GM19455 (cell line): ENCODE measurements around the gene HDHD2.

Source experiments
- ATAC-seq: cut with Tn5 transposase; IDR thresholded peaks from one replicate; pipeline ENCODE4 v1.9.1; 2021; ENCODE audit not compliant: unreplicated experiment

Gene HDHD2

DNA sequence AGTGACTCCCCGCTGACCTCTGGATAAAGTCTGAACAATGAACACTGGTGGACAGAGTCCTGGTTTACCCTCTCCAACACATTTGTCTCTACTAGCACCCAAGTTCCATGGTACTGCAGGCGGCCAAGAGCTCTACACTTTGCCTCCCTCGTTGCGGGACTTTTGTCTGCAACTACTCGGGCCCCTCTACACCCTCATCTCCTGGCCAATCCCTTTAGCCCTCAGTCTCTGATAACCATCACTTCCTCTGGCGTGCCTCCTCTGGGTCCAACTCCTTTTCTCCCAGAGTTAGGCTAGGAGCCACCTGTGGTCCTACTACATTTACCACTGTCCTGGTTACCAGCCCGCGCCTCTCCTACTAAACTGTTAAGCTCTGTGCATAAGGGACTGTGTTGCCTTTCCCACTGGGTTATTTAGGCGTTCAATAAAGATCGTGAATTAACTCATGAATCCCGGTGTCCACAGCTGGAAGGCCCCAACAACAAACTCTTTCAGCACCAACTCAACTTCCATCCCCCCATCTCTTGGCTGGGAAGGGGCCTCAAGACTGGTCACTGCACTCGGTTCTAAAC lies 757 bp downstream of the HDHD2 start:
- no peak for ATAC-seq

- ATAC-seq = no peak
Measured at GRCh38 chr18:47146206-47146605, 4.1 kb downstream of the HDHD2 start.

- no peak for ATAC-seq
Measured at GRCh38 chr18:47143899-47144485, 6.3 kb downstream of the HDHD2 start.

- no peak for ATAC-seq
Measured at GRCh38 chr18:47143153-47143552, 7.1 kb downstream of the HDHD2 start.

DNA sequence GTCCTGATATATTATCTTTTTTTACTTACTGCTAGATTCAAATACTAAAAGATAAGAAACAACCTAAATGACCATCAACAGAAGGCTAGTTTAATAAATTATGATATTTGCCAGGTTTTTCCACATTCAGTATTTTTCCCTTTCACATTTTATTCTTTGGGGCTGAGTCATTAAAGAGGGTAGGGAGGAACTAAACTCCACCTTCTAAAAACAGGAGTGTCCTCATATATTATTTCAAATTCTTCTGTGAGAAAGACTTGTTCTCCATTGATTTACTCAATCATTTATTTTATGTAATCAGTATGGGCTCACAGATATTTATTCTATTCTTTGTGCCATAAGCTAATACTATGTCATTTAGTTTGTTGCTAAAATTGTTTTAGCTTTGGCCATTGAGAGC lies 9.0 kb downstream of the HDHD2 start:
- ATAC-seq = no peak

- ATAC-seq = no peak
Measured at GRCh38 chr18:47121146-47121545, 29.2 kb downstream of the HDHD2 start.

DNA sequence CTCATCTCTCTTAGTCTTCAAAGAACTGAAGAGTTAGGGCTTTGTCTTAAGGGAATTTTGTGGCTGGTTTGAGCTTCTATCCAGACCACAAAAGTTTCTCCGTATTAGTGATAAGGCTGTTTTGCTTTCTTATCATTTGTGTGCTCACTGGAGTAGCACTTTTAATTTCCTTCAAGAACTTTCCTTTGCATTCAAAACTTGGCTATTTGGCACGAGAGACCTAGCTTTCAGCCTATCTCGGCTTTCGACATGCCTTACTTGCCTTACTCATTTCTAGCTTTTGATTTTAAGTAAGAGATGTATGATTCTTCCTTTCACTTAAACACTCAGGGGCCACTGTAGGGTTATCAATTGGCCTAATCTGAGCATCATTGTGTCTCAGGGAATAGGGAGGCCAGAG lies 29.9 kb downstream of the HDHD2 start:
- peak; percentile 79 for ATAC-seq

DNA sequence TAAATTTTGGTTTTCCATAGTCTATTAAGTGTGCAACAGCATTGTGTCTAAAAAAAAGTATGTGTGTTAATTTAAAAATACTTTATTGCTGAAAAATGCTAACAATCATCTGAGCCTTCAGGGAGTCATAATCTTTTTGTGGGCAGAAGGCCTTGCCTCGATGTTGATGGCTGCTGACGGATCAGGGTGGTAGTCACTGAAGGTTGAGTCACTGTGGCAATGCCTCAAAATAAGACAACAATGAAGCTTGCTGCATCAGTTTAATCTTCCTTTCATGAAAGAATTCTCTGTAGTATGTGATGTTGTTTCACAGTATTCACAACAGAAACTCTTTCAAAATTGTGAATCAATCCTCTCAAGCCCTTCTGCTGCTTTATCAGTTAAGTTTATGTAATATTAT lies 31.3 kb downstream of the HDHD2 start:
- ATAC-seq = no peak

GRCh38 chr18:47115205-47115604 lies 35.1 kb downstream of the HDHD2 start:
- no peak for ATAC-seq

DNA sequence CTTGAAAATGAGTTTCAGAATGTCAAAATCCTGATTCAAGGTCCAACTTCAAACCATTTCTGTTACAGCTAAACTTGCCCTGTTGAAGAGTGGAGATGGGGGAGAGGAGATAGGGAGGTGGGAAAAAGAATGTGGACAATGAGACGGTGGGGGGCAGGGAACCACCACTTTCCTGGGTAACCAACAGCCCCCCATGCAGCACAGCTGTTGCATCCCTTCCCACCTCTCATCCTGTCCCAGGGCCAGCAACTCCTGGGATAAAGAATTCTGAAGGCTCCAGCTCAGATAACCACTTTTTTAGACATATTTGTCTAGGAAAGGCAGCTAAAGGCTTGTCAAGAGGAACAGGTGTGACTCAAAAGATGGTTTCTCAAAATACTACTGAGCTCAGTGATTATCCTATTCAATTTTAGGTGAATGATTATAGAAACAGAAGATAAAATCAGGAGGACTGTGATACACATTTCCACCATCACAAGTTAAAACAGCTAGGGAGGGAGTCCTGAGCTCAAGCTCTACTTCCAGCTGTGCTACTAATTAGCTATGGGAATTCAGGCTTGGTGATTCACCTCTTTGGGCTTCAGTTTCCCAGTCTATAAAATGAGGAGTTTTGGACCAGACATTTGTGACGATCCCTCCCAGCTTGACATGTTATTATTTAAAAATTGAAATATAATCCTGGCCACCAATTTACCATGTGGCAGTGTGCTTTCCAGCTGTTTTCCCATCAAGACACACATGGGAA lies 36.3 kb downstream of the HDHD2 start:
- ATAC-seq = no peak

DNA sequence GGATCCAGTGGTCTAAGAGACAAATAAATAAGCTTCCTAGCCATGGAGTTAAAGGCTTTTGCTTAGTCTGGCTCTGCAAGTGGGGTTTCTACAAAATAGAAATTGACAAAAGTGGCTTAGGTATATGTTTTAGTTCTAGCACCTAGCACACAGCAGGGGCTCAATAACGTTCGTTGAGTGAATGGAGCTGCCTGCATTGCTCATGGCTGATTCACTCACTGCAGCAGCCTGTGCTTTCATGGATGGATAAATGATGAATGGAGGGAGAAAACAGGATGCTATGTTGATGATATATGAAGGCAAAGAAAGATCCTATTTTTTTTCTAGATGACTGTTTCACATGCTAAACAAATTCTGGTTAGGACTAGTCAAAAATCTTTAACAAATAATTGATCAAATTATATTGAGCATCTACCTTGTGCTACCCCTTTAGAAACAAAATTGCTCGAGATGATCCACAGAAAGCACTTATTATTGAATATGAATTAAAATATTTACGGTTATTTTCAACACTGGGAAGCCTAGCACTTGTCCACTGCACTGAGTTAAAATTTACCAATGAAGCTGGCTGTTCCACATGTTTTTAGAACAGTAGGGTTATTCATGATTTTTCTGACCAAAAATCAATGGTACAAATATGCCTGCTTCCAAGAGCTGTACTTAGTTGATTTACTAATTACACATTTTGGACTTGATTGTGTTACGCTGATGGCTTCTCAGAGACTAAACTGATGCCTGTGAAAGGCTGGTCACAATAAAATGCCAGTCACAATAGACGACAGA lies 39.6 kb downstream of the HDHD2 start:
- ATAC-seq = no peak

DNA sequence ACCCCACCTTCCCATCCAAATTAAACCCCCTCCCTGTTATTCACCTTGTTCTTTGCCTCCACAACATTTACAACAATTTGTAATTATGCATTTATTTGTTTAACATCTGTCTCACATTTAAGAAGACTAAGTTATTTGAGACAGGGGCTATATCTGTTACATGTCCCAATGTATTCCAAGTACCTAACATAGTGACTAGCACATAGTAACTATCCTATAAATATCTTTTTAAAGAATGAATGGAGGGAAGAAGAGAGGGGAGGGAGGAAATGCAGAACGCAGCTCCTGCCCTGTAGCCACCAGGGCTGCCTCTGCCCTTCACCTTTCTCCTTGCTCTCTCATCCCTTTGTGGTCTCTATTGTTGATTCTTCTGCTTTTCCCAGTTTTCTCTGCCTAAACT lies 40.6 kb downstream of the HDHD2 start:
- ATAC-seq = no peak

GRCh38 chr18:47108998-47109405 lies 41.3 kb downstream of the HDHD2 start:
- no peak for ATAC-seq

DNA sequence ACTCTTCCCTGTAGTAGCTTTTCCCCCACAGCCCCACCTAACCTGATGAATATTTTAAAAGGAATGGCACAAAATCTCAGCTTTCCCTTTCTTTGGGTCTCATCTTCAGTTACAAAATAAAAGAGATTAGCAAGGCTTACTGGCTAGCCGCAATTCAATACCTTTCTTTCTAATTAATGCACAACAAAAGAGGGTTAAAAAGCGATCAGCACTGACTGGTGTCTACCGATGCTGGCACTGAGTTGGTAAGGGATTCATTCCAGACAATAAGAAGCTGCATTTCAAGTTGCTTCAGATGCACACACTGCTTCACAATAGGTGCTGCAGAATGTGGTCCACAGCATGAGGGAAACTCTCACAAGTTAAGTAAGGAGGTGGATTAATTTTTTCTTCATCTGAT lies 41.9 kb downstream of the HDHD2 start:
- ATAC-seq = no peak

DNA sequence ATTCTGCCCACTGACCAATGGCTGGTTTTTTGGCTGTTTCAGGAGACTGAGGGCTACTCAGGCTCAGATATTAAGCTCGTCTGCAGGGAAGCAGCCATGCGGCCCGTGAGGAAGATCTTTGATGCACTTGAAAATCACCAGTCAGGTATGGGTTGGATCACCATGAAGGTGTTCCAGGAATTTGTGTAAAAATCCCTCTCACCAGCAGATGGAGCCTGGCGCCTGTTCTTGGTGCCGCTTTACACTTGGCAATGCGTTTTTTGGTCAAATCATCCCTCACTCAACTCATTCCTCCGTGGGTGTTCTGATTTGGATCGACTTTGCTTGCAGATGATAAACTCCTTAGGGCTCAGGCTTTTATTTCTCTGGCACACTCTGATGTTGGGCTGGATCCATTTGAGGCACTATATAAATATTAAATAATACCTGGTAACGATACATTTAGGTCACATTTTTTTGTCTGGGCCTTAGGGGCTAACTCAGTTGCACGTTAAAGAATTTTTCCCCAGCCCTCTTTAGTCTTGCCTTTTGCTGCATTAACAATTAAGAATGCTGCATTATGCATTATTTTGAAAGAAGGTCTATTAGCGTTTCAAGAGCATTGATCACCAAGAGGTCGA lies 50.0 kb downstream of the HDHD2 start:
- ATAC-seq = no peak

DNA sequence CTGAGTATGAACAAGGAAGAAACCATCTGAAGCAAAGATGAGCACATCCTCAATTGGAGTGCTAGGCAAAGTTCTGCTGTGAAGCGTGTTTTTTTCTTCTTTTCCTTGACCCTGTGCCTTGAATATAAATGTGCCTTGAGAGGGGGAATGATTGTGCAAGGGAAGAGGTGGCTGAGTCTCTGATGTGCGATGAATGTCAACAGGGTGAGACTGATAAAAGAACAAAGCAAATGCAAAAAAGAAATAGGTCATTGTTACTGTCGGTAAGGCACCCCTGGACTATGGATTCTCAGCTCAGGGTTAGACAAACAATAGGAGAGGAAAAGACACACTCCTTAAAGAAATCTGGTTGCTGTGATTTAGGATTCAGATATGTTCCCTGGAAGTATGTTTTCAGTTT lies 54.5 kb downstream of the HDHD2 start:
- no peak for ATAC-seq

DNA sequence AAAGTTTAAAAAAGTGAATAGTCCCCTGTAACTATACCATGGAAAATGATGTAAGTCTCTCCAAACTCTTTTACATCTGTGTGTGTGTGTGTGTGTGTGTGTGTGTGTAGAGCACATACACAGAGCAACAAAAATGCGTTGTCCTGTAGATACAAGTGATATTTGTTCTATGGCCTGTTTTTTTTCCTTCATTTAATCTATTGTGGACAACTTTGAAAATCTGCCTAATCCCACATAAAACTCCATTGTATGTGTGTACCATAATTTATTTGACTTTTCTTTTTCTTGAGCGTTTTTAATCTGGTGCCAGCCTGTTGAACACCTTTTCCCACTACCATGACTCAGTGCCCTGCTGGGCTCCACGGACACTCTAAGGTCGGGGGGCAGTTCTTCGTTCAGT lies 62.6 kb downstream of the HDHD2 start:
- no peak for ATAC-seq

GRCh38 chr18:47081578-47081977 lies 68.7 kb downstream of the HDHD2 start:
- no peak for ATAC-seq

- no peak for ATAC-seq
Measured at GRCh38 chr18:47080872-47081271, 69.4 kb downstream of the HDHD2 start.

DNA sequence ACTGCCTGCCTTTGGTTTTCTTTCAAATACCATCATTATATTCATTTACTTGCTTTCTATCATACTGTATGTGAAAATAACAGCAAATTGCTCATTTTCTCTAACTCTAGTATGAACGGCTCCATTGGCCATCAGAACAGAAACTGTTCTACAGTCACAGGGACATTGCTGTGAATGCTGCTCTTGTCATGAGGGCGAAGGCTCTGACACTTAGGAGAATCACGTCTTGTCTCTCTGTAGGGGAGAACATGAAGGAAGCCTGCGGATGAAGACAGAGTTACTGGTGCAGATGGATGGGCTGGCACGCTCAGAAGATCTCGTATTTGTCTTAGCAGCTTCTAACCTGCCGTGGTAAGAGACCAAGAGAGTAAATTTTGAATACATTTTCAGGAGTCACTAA lies 73.2 kb downstream of the HDHD2 start:
- ATAC-seq = no peak

DNA sequence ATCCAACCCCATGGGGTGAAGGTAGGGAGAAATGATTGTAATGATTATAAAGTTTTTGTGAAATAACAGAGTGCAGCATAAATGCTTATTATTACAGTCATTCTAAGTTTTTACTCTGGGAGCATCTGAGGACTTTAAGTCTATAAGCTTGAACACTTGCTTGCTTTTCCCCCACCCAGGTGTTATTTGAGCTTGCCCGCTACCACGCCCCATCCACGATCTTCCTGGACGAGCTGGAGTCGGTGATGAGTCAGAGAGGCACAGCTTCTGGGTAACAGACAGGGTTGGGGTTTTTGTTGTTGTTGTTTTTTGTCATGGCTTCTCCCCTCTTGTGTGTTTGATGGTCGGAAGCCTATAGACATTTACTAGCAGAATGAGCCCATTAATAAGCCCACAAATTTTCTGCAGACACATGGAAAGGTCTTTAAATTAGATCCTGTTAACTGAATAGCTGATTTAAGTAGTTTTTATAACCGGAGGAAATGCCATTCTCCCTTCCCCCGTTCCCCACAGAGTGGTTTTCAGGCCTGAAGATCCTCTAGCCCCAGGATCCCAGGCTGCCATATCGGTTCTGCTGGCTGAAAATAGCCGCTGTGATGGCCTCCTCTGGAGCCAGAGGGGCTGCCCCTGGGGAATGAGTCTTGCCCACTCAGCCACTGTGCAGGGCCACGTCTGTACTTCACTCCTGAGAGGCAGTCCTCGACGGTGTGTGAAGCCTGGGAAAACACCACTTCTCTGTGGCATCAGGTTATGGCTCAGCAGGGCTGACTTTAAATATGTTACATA lies 75.0 kb downstream of the HDHD2 start:
- no peak for ATAC-seq
